Measurements from ENCODE around the gene APOL2.
"Not testable (repeated sequence)": the region's sequence is repeated elsewhere in the genome, so short reads cannot be mapped to it uniquely, and the experiment has no call there.

The APOL2 gene

DNA sequence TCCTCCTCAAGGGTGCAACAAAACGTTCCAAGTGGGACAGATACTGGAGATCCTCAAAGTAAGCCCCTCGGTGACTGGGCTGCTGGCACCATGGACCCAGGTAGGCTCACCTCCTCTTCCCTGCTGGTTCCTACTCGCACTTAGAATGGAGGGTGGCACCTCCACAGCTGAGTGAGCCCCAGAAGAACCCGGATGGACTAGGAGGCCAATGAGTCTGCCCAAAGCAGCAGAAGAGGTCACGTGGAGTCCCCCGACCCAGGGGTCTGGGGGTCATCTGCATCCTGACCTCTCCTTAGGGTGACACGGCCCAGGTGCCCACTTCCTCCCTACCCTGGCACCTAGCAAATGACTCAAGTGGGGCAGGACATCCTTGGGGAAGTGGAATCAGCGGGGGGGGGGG lies 18.0 kb upstream of the APOL2 start:
- Histone ChIP-seq H3K27me3 (ENCODE audit: insufficient read depth, low read length, poor library complexity) (no peaks in the 10 kb centered on the region), H3K9ac (ENCODE audit: low read depth, low read length) (no peak overlapping the region), H2AFZ (ENCODE audit: low read depth, low read length) (no peak overlapping the region), H3K4me2 (ENCODE audit: insufficient read depth, low read length) (no peak overlapping the region), H3K27ac (ENCODE audit: low read length) (peak overlapping the region; percentile 28; the same call in 1 of the 2 replicates), H3K79me2 (ENCODE audit: insufficient read depth, low read length) (peaks cover 14% of the 10 kb centered on the region), H3K4me1 (ENCODE audit: insufficient read depth, low read length) (peaks cover 44% of the 10 kb centered on the region), H3K9me3 (ENCODE audit: insufficient read depth, low read length, severe bottlenecking) (no peaks in the 10 kb centered on the region), H3K36me3 (ENCODE audit: insufficient read depth, low read length) (peaks cover 29% of the 10 kb centered on the region), H4K20me1 (ENCODE audit: insufficient read depth, low read length) (no peaks in the 10 kb centered on the region), H3K4me3 (ENCODE audit: low read depth in 1 of 2, low read length in 2 of 2) (no peak overlapping the region)
- no peak for ATAC-seq (ENCODE audit: insufficient read depth, low read depth)
- TF ChIP-seq, protein P1, sequence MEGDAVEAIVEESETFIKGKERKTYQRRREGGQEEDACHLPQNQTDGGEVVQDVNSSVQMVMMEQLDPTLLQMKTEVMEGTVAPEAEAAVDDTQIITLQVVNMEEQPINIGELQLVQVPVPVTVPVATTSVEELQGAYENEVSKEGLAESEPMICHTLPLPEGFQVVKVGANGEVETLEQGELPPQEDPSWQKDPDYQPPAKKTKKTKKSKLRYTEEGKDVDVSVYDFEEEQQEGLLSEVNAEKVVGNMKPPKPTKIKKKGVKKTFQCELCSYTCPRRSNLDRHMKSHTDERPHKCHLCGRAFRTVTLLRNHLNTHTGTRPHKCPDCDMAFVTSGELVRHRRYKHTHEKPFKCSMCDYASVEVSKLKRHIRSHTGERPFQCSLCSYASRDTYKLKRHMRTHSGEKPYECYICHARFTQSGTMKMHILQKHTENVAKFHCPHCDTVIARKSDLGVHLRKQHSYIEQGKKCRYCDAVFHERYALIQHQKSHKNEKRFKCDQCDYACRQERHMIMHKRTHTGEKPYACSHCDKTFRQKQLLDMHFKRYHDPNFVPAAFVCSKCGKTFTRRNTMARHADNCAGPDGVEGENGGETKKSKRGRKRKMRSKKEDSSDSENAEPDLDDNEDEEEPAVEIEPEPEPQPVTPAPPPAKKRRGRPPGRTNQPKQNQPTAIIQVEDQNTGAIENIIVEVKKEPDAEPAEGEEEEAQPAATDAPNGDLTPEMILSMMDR (IDR thresholded peaks at IDR 0.05; ENCODE audit: borderline replicate concordance, extremely low read depth, low read length, poor library complexity, severe bottlenecking), result no peak
- TF ChIP-seq EZH2 (IDR thresholded peaks at IDR 0.05; ENCODE audit: borderline replicate concordance, low read depth, low read length, severe bottlenecking), result no peak
- no peak for DNase-seq

DNA sequence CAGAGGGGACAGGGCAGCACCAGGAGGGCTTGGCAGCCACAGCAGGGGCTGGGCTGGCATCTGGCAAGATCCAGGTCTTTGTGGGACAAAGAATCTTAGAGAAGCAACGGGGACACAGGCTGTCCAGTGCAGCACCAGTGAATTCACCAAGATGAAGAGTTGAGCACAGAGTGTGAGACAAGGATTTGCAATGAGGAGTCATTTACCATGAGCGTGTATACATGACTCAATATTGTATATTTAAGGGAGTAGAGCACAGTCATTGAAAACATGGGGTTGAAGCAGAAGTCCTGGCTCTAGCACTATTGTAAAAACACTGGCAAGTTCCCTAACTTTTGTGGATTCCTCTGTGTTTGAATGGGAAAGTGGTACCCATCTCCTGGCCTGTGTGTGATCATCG lies 17.2 kb upstream of the APOL2 start:
- H3K27ac ChIP-seq (ENCODE audit: low read length), result no peak overlapping the region
- H3K79me2 ChIP-seq (ENCODE audit: insufficient read depth, low read length), result peaks cover 14% of the 10 kb centered on the region
- no peaks in the 10 kb centered on the region for H3K9me3 ChIP-seq (ENCODE audit: insufficient read depth, low read length, severe bottlenecking)
- DNase-seq, result no peak
- peaks cover 44% of the 10 kb centered on the region for H3K4me1 ChIP-seq (ENCODE audit: insufficient read depth, low read length)
- H3K27me3 ChIP-seq (ENCODE audit: insufficient read depth, low read length, poor library complexity), result no peaks in the 10 kb centered on the region
- no peak overlapping the region for H3K9ac ChIP-seq (ENCODE audit: low read depth, low read length)
- no peak for ATAC-seq (ENCODE audit: insufficient read depth, low read depth)
- no peak overlapping the region for H3K4me2 ChIP-seq (ENCODE audit: insufficient read depth, low read length)
- H2AFZ ChIP-seq (ENCODE audit: low read depth, low read length), result no peak overlapping the region
- TF ChIP-seq, protein P1 (IDR thresholded peaks at IDR 0.05; ENCODE audit: borderline replicate concordance, extremely low read depth, low read length, poor library complexity, severe bottlenecking), result no peak
- no peak for TF ChIP-seq EZH2 (IDR thresholded peaks at IDR 0.05; ENCODE audit: borderline replicate concordance, low read depth, low read length, severe bottlenecking)
- no peaks in the 10 kb centered on the region for H4K20me1 ChIP-seq (ENCODE audit: insufficient read depth, low read length)
- H3K36me3 ChIP-seq (ENCODE audit: insufficient read depth, low read length), result peaks cover 23% of the 10 kb centered on the region; the same call in 1 of the 2 replicates
- no peak overlapping the region for H3K4me3 ChIP-seq (ENCODE audit: low read depth in 1 of 2, low read length in 2 of 2)

DNA sequence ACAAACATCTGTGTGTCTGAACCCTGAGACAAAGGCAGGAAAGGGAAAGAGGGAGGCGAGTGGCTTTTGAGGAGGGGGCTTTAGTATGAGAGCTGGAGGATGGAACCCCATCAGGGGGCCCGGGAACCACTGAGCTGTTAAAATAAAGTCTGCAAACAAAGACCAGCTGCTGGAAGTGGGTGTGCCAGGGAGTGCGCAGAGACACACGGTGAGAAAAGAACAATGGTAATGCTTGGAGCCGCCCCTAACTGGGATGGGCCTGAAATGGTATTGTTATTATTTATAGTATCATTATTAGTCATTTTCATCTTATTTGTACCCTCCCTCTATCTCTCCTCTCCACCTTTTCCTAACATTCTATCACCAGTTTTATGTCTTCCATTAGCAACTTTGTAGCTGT lies 16.2 kb upstream of the APOL2 start:
- not testable (repeated sequence) for H3K27me3 ChIP-seq (ENCODE audit: insufficient read depth, low read length, poor library complexity); H3K4me3 ChIP-seq (ENCODE audit: low read depth in 1 of 2, low read length in 2 of 2); H3K4me2 ChIP-seq (ENCODE audit: insufficient read depth, low read length); ATAC-seq (ENCODE audit: insufficient read depth, low read depth); H3K9ac ChIP-seq (ENCODE audit: low read depth, low read length); H2AFZ ChIP-seq (ENCODE audit: low read depth, low read length); H3K27ac ChIP-seq (ENCODE audit: low read length); H4K20me1 ChIP-seq (ENCODE audit: insufficient read depth, low read length); H3K9me3 ChIP-seq (ENCODE audit: insufficient read depth, low read length, severe bottlenecking); DNase-seq
- Histone ChIP-seq H3K4me1 (ENCODE audit: insufficient read depth, low read length) (peaks cover 44% of the 10 kb centered on the region), H3K79me2 (ENCODE audit: insufficient read depth, low read length) (peaks cover 14% of the 10 kb centered on the region), H3K36me3 (ENCODE audit: insufficient read depth, low read length) (peaks cover 15% of the 10 kb centered on the region; the same call in 1 of the 2 replicates)

DNA sequence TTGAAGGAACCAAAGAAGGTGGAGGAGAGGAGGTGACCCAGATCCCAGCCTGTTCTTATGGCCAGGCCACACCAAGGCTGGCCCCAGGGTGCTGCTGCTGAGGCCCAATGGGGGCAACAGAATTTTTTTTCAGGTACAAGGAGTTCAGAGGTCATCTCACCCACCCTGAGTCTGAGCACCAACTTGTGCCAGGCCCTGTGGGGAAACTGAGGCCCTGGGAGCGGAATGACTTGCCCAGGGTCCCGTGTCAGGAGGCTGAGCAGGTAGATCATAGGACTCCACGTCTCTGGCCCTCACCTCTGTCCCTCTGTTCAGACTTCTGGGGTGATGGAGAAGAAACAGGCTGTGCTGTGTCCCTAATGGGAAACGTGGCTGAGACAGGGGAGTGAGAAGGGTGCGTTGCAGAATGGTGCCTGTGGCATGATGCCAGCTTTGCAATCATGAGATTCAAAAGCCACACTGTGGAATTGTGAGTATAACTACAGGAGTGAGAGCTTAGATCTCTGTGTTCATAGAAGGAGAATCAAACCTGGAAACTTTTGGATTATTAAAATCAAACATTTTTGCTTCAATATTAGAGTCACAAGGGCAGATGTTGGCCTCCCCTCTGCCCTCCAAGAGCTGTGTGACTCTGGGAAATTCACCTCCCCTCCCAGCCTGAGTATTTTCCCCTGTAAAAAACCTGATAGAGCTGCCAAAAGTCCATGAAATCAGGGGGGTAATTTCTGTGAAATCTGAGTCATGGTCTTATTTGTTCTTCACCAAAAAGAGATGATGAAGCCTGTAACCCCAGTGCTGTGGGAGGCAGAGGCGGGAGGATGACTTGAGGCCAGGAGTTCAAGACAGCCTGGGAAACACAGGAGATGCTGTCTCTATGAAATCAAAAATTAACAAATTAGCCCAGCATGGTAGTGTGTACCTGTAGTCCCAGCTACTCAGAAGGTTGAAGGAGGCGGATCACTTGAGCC lies 14.5 kb upstream of the APOL2 start:
- DNase-seq (peak; percentile 36), ATAC-seq (ENCODE audit: insufficient read depth, low read depth) (no peak)
- Histone ChIP-seq H2AFZ (ENCODE audit: low read depth, low read length) (peak overlapping the region; percentile 75), H3K27ac (ENCODE audit: low read length) (peak overlapping the region; percentile 81), H3K4me2 (ENCODE audit: insufficient read depth, low read length) (peak overlapping the region; percentile 91), H3K79me2 (ENCODE audit: insufficient read depth, low read length) (peaks cover 14% of the 10 kb centered on the region), H3K36me3 (ENCODE audit: insufficient read depth, low read length) (peaks cover 13% of the 10 kb centered on the region; the same call in 1 of the 2 replicates), H3K27me3 (ENCODE audit: insufficient read depth, low read length, poor library complexity) (no peaks in the 10 kb centered on the region), H3K9ac (ENCODE audit: low read depth, low read length) (peak overlapping the region; percentile 64), H3K4me1 (ENCODE audit: insufficient read depth, low read length) (peaks cover 36% of the 10 kb centered on the region), H3K4me3 (ENCODE audit: low read depth in 1 of 2, low read length in 2 of 2) (peak overlapping the region; percentile 25 to 67; a peak in 3 of 4 replicates), H3K9me3 (ENCODE audit: insufficient read depth, low read length, severe bottlenecking) (peaks cover 2% of the 10 kb centered on the region), H4K20me1 (ENCODE audit: insufficient read depth, low read length) (no peaks in the 10 kb centered on the region)
- no peak for TF ChIP-seq EZH2 (IDR thresholded peaks at IDR 0.05; ENCODE audit: borderline replicate concordance, low read depth, low read length, severe bottlenecking)
- TF ChIP-seq, protein P1 (IDR thresholded peaks at IDR 0.05; ENCODE audit: borderline replicate concordance, extremely low read depth, low read length, poor library complexity, severe bottlenecking), result no peak
